SU-DHL-6 (cell line): ENCODE results near the gene RGS6.

ENCODE experiments used
- EZH2phosphoT487 ChIP-seq: fragments of 200-600 bp; sonication (generic), shearing (Covaris generic); conservative IDR thresholded peaks from 2 replicates; pipeline ENCODE4 v1.6.1; 2018; ENCODE audit warnings: mild to moderate bottlenecking, antibody characterized with exemption, low read length, moderate library complexity, mixed read lengths
- TF ChIP-seq, protein P1 (sequence below): fragments of 200-600 bp; sonication (generic); IDR thresholded peaks from one replicate; pipeline ENCODE4 v1.5.1; 2017; ENCODE audit warnings: antibody characterized with exemption, mild to moderate bottlenecking, low read length, moderate library complexity; ENCODE audit not compliant: insufficient read depth, poor library complexity, severe bottlenecking

DNA sequence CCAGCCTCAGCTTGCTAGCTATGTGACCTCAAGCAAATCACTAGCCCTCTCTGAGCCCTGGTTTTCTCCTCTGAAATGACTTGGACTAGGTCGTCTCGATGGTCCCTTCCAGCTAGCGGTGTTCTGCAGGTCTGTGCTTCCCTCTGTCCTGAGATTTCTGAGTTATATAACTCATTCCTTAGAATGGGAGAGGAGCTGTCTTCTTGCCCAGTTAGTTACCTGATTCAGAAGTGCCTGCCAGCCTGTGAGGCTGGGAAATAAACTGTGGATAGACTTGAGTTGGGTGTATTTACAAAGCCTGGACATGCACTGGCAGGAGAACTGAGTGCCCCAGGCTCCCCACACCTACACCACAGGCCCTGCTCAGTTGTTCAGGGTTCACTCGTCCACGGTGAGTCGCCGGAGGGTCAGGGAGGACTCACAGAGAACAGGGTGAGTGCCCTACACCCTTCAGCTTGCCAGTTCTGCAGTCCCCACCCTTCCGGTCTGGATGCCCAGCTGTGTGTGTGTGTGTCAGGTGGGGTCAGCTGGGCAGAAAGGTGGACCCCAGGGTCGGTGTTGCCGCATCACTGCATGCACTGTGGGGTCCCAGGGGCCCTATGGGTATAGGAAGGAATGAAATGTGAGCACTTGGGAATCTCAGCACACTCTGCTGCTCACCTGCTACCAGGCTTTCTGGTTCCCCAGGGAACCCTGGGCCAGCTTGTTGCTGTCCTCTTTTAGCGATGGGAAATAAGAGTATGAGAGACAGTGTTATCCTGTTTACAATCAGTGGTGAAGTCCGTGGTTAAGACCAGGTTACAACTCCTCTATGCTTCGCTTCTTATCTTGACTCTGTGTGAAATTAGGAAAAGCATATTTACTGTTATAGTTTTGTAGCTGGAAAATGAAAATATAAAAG, 613.4 kb downstream of the RGS6 start:
- TF ChIP-seq, protein P1, sequence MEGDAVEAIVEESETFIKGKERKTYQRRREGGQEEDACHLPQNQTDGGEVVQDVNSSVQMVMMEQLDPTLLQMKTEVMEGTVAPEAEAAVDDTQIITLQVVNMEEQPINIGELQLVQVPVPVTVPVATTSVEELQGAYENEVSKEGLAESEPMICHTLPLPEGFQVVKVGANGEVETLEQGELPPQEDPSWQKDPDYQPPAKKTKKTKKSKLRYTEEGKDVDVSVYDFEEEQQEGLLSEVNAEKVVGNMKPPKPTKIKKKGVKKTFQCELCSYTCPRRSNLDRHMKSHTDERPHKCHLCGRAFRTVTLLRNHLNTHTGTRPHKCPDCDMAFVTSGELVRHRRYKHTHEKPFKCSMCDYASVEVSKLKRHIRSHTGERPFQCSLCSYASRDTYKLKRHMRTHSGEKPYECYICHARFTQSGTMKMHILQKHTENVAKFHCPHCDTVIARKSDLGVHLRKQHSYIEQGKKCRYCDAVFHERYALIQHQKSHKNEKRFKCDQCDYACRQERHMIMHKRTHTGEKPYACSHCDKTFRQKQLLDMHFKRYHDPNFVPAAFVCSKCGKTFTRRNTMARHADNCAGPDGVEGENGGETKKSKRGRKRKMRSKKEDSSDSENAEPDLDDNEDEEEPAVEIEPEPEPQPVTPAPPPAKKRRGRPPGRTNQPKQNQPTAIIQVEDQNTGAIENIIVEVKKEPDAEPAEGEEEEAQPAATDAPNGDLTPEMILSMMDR, result no peak
- TF ChIP-seq EZH2phosphoT487, result no peak
